SKM-1 (cell line): Measurements from ENCODE around the gene PYGL.
A peak's percentile ranks its signal among the peaks of the same experiment; 100 is the strongest.

ENCODE experiments used
- DNase-seq: peaks from one replicate; lab custom pipeline; 2025; ENCODE audit not compliant: unreplicated experiment; lab: John Stamatoyannopoulos, UW

Gene PYGL

DNA sequence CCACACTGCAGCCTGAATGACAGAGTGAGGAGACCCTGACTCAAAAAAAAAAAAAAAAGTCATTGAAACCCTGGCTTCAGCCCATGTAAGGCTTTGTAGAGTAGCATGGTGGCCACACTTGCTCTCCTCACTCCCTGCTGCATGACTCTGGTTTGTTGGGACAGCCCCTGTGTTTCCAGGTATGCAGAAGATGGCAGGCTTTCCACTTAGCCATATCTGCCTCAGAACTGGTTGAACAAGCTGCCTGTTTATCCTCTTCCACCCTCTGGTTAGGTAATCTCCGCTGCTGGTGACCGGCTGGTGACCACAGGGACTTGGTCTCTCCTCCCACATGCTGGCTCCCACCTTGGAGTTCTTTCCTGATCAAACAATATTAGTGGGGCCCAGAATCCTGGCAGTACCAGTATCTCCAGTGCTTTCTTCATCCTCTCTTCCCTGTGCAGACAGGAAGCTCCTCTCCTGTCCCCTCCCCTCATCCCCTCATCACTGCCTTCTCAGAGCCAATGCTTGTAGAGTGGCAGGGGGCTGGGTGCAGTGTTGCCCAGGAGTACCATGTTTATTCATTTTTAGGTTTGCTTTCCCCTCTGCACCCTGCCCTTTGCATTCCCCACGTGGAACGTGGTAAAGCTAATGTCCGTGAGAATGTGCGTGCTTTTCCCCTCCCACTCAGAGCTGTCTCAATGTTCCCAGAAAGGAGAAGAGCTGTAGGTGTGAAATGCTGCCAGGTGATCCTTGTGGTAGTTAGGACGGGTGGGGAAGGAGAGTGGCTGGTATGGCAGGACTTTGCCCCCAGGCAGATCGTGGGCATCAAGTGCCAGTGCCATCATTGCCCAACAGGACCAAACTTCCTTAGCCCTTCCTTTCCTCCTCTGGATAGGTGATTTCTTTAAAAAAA, 61.1 kb downstream of the PYGL start:
- no peak for DNase-seq

DNA sequence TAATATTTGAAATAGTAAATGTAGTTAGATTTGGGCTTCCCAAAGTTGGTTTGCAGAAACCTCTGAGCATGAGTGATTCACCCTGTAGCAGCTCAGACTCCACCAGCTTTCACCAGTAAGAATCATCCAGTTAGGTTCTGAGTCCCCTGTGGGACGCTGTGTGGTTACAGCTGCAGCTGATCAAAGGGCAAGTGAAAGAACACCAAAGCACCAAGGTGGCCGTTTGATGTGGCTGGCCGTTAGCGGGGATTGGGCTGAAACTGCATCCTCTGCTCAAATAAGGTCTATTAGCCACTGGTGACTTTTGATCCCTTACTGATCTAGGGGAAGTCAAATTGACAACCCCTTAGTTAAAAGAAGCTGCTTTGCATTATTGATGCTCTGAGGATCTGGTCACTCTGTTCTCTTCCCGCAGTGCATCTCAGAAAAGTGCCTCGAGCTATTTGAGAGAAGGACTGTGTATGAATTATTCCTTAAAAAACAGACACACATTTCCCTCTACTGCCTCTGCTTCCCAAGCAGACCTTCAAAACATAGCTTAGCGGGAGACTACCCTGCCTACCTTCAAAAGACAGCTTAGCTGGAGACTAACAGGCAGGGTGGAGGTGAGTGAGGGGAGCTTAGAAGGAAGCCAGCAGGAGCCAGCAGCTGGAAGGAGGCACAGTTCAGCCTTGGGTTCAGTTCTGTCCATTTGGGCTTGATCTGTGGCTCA, 68.8 kb downstream of the PYGL start:
- no peak for DNase-seq

DNA sequence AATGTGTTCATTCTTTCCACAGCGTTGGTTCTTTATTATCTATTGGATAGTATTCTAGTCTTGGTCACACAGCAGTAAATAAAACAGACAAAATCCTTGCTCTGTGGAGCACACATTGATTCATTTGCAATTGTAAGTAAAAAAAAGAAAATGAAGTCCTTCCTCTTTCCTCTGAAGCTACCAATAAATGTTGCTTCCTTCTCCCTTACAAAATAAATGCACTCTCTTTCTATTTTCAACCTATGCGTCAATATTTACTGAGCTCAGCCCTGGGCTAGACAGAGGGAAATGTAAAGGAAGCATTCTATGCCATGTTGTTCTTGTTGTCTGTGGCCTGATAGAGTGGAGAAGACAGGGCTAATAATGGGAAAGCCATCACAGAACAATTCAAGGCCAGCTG, 69.5 kb downstream of the PYGL start:
- DNase-seq, result no peak

DNA sequence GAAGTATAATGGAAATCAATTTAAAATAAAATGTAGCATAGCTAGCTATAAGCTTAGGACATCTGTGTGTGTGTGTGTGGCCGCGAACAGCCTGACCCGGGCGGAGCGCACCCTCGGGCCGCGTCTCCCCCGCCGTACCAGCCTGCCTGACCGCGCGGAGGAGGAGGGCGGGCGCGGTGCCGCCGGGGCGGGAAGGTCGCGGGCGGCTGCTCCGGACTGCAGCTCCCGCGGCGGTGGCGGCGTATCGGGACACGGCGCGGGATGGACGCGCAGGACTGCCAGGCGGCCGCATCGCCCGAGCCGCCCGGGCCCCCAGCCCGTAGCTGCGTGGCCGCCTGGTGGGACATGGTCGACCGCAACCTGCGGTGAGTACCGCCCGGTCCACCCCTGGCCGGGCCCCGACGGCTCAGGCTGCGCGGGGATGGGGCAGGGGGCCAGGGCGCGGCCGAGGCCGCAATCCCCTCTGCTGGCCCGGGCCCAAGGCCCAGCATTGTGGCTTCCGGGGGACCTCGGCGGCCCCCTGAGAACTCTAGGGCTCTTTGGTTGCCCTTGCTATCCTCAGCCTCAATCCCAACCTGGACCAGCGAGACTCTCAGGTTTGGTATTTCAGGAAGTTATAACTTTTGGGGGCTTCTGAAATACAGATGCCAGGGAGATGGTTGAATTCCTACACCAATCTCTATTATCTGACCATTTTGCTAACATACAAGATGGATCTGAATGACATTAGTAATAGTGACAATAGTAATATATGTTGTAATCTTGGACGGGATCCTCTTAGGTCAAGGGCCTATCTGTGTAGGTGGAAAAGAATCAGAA, 72.2 kb downstream of the PYGL start, which contains the start of gene ABHD12B:
Gene ABHD12B (plus strand): TSS at position 140 of the 819 bp plus-strand sequence. CDS start 122 bp downstream, at position 262.
- no peak for DNase-seq

DNA sequence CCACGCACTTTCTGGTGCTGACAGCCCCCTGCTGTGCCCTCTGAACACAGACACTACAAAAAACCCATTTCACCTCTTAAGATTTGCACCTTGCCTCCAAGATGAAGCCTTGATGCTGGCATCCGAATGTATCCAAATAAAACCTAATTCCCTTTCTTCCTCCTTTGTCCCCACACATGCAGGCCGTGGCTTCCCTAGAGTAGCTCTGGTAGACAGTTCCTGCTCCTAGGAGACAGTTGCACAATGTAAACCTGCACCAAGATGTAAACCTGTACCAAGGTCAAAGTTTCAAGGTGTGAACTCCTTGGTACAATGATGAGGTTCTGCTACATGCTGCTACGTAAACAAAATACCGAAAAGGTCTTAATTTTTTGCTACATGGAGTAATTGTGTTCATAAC, 73.1 kb downstream of the PYGL start:
- no peak for DNase-seq

DNA sequence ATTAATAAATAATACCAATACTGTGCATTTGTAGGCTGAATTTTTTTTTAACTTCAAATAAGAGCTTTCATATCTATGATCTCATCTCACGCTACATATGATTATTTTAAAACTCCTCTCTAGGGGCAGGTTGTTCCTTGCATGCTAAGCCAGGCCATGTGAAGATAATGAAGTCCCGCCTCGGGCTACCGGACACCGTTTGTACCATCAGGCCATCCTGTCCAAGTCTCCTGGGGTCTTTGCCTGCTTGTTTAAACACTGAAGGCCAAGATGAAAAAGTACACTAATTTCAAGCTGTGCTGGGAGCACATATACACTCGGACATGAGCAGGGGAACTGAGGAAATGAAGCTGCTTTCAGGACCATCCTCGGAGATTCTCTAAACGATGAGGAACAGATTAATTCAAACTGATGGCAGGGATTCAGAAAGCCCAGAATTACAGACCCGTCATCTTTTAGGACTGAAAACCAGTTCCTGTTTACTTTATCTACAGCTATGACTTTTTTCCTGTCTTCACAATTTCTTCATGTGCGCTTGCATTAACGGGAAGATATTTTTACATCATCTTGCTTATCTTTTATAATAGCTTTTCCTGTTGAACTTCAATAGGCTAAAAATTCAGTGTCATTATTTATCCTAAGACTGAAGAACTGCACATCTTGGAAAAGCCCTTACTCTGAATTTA, 78.7 kb downstream of the PYGL start:
- no peak for DNase-seq

DNA sequence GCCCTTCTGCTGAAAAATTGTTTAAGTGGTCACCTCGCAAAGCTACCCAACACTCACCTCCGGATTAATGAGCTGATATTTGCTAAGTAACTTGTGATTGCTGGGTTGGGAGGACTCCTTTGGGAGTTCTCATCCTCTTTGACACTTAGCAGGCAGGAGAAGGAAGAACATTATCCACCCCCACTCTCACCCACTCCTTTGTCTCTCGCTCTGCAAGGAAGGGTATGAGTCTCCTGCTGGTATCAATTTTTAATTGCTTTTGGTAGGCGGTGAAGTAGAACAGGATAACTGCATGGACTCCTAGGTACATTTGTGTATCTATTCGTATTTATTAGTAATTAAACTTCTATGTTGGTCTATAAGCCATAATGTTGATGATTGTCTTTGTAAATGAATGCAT, 79.3 kb downstream of the PYGL start:
- DNase-seq, result no peak

DNA sequence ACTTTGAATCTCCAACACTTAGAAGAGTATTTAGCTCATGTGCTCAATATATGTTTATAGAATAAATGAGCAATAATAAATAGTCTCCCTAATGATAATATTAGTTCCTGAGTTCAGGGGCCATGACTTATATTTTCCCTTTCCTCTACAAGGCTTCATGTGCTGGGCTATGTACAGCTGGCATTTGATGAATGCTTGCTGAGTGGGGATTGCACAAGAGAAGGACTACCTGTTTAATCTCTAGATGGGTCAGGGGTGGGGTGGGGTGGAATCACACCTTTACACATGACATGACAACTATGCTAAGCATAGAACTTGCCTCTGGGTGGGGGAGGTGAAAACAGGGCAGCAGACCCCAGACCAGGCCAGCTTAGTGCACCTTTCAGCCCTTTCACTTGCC, 80.0 kb downstream of the PYGL start:
- no peak for DNase-seq

DNA sequence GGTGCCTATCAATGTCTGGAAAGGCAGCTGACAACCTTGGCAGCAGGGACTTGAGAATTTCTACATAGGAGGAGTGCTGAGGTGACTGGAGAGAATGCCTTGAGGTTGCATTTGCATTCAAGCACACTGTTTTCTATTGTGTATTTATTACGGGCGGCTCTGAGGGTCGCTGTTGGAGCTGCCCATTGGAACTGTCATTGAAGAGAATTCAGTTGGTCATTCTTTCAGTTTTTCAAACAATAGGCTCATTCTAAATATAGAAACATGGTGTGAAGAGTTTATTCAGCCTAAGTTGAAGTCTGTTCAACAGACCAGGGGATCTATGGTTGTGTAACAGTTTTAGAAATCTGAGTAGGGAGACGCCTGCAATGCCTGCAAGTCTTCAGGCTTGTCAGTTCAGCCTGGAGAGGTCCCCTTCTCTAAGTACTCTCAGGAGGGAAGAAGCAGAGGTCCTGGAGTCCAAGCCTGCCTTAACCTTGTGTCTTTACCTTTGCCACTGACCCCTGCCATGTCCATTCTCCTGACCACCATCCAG, 82.2 kb downstream of the PYGL start:
- no peak for DNase-seq

DNA sequence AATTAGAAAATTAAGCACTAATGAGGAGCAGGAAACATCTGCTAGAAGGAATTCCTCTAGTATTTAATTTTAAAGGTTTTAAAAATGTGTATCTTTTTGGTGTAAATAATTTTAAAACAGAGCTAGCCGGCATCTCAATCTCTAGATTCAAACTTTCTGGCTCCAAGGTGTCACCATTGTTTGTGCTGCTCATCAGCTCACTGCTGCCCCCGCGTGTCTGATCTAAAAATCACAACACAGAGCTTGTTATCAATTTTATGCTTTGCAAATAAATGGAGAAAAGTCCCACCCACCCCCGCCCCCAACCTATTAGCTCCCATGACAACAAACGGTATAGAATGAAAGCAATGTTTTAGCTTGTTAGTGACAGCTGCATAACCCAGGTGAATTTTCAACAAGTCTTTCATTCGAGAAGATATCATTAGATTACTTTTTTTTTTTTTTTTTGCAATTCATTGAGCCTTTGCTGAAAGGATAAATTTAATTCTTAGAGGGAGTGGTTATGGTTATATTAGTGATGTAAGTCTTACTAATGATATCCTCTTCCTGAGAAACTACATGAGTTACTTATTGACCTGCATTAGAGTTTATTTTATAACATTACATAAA, 83.7 kb downstream of the PYGL start:
- DNase-seq, result peak; percentile 1

DNA sequence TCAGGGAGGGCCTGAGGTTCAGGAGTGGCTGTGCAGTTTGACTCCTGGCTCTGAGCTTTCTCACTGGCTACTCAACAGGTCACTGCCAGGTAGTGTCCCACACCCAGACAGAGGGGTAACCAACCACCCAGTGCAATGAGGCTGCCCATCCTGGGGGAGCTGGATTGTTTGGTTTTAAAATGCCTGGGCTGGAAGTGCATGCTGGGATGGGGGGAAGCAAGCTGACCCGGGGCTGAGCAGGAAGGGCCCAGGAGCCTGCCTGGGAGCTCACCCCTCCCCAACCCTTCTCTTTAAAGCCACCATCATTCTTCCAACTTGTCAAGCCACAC, 85.0 kb downstream of the PYGL start:
- no peak for DNase-seq

DNA sequence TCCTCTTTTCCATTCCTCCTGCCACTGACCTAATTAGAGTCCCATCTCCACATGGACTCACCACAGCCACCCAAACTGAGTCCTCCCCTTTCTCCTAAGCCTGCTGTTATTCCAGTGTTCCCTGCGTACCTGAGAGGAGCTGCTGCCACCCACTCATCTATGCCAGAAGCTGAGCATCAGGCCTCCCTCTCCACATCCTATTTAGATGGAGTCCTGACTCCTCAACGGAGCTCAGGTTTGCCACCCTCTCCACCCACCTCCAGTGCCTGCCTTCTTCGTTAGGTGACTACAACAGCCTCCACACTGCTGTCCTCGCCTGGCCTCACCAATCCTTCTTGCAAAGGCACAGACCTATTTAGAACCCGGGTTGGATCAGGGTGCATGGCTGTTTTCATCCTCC, 87.6 kb downstream of the PYGL start:
- no peak for DNase-seq

DNA sequence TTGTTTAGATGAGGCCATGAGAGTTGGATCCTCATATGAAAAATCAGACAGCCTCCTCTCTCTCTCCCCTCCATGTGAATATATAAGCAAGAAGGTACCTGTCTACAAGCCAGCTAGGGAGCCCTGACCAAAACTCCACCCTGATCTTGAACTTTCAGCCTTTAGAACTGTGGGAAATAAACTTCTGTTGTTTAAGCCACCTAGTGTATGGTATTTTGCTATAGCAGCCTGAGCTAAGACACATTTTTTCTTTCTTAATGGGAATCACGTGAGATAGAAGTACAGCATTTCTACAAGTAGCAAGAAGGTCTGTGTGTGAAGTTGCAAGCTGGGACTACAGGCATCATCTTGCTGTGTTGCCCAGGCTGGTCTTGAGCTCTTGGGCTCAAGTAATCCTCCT, 88.7 kb downstream of the PYGL start:
- DNase-seq, result no peak
